ENCODE measurements around the gene PCDH9.

PCDH9 gene

DNA sequence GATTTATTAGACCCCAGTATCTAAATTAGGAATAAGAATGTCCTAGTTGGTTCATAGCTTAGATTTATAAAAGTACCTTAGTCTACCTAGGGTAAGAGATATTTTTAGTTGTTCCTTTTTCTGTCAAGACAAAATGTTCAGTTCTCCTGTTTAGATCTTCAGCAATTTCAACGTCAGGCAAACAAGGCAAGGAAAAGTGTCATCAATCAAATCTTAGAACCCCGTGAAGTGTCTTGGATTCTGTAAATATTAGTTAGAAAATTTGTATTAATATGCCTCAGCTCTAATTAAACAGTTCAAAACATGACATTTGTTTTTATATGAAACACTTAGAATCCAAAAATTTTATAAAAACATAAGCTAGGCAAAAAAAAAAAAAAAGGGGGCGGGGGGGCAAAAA is 296.6 kb downstream of the PCDH9 start:
- TF ChIP-seq POLR2AphosphoS5 (IDR thresholded peaks at IDR 0.05; ENCODE audit: low read depth, low read length): no peak
- TF ChIP-seq SIN3A (IDR thresholded peaks at IDR 0.05; ENCODE audit: borderline replicate concordance, insufficient read depth, low read length): no peak
- TF ChIP-seq TAF1 (IDR thresholded peaks at IDR 0.05; ENCODE audit: borderline replicate concordance, insufficient read depth, low read length): no peak
- TF ChIP-seq, protein P1, sequence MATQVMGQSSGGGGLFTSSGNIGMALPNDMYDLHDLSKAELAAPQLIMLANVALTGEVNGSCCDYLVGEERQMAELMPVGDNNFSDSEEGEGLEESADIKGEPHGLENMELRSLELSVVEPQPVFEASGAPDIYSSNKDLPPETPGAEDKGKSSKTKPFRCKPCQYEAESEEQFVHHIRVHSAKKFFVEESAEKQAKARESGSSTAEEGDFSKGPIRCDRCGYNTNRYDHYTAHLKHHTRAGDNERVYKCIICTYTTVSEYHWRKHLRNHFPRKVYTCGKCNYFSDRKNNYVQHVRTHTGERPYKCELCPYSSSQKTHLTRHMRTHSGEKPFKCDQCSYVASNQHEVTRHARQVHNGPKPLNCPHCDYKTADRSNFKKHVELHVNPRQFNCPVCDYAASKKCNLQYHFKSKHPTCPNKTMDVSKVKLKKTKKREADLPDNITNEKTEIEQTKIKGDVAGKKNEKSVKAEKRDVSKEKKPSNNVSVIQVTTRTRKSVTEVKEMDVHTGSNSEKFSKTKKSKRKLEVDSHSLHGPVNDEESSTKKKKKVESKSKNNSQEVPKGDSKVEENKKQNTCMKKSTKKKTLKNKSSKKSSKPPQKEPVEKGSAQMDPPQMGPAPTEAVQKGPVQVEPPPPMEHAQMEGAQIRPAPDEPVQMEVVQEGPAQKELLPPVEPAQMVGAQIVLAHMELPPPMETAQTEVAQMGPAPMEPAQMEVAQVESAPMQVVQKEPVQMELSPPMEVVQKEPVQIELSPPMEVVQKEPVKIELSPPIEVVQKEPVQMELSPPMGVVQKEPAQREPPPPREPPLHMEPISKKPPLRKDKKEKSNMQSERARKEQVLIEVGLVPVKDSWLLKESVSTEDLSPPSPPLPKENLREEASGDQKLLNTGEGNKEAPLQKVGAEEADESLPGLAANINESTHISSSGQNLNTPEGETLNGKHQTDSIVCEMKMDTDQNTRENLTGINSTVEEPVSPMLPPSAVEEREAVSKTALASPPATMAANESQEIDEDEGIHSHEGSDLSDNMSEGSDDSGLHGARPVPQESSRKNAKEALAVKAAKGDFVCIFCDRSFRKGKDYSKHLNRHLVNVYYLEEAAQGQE (IDR thresholded peaks at IDR 0.05; ENCODE audit: insufficient read depth in 1 of 2, low read depth in 2 of 2, low read length in 2 of 2): no peak
- no peak for TF ChIP-seq FOXP2 (optimal IDR thresholded peaks at IDR 0.05; ENCODE audit: borderline replicate concordance, extremely low read depth, extremely low read length, insufficient read depth)

DNA sequence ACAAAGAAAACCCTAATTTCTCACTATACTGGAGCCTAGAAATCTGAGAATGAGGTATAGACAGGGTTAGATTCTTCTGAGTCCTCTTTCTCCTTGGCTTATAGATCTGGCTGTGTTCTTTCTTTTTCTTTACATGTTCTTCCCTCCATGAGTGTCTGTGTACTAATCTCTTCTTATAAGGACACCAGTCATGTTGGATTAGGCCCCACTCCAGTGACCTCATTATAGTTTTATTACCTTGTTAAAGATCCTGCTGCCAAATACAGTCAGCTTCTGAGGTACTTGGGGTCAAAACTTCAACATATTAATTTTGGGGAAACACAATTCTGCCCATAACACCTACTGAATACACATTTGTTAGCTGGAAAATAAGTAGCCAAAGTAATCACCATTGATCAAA is 302.6 kb downstream of the PCDH9 start:
- TF ChIP-seq FOXP2 (optimal IDR thresholded peaks at IDR 0.05; ENCODE audit: borderline replicate concordance, extremely low read depth, extremely low read length, insufficient read depth): no peak
- TF ChIP-seq TAF1 (IDR thresholded peaks at IDR 0.05; ENCODE audit: borderline replicate concordance, insufficient read depth, low read length): no peak
- TF ChIP-seq, protein P1 (IDR thresholded peaks at IDR 0.05; ENCODE audit: insufficient read depth in 1 of 2, low read depth in 2 of 2, low read length in 2 of 2): no peak
- no peak for TF ChIP-seq SIN3A (IDR thresholded peaks at IDR 0.05; ENCODE audit: borderline replicate concordance, insufficient read depth, low read length)
- TF ChIP-seq POLR2AphosphoS5 (IDR thresholded peaks at IDR 0.05; ENCODE audit: low read depth, low read length): no peak

DNA sequence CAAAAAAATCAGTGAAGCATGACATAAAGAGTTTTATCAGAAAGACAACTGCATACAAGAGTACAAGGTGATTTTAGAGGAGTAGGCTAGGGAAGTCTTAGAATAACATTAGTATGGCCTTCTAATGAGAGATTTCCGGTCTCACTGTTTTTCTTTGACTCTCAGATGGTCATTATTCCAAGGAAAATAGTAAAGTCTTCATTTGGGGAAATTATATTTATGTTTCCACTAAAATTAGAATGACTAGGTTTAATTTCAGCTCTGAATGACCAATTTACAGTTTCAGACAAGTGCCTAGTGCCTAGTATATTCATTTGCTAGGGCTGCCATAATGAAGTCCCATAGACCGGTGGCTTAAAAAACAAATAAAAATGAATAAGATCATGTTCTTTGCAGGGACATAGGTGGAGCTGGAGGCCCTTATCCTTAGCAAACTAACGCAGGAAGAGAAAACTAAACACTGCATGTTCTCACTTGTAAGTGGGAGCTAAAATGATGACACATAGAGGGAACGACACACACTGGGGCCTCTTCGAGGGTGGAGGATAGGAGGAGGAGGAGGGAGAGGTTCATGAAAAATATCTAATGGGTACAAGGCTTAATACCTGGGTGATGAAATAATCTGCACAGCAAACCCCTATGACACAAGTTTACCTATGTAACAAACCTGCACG is 303.1 kb downstream of the PCDH9 start:
- TF ChIP-seq SIN3A (IDR thresholded peaks at IDR 0.05; ENCODE audit: borderline replicate concordance, insufficient read depth, low read length): no peak
- TF ChIP-seq, protein P1 (IDR thresholded peaks at IDR 0.05; ENCODE audit: insufficient read depth in 1 of 2, low read depth in 2 of 2, low read length in 2 of 2): no peak
- TF ChIP-seq FOXP2 (optimal IDR thresholded peaks at IDR 0.05; ENCODE audit: borderline replicate concordance, extremely low read depth, extremely low read length, insufficient read depth): no peak
- no peak for TF ChIP-seq POLR2AphosphoS5 (IDR thresholded peaks at IDR 0.05; ENCODE audit: low read depth, low read length)
- TF ChIP-seq TAF1 (IDR thresholded peaks at IDR 0.05; ENCODE audit: borderline replicate concordance, insufficient read depth, low read length): no peak

DNA sequence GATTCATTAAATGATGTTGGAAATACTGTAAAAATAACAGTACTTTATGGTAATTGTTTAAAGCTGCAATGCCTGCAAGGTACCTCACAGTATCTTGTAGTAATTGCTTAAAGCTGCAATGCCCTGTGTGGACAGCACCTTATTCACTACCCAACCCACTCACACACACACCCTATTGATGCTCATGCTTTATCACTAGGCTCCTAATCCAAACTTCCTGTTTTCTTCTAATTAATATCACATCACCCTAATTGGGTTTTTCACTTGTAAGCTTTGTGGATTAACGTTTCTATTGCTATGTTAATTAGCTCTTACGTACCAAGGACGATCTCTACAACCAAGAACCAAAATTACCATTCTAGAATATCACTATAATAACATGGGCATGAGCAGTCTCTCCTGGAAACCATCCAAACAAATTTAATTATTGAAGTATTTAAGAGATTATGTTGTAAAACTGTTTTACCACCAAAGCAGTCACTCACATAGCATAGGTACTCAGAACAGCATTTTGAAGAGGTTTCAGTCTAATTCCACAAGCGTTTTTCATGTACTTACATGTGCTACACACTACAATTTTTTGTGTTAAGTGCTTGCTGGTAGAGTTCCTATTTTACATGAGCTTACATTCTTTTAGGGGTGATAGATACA is 303.8 kb downstream of the PCDH9 start:
- no peak for TF ChIP-seq POLR2AphosphoS5 (IDR thresholded peaks at IDR 0.05; ENCODE audit: low read depth, low read length)
- TF ChIP-seq SIN3A (IDR thresholded peaks at IDR 0.05; ENCODE audit: borderline replicate concordance, insufficient read depth, low read length): no peak
- no peak for TF ChIP-seq TAF1 (IDR thresholded peaks at IDR 0.05; ENCODE audit: borderline replicate concordance, insufficient read depth, low read length)
- TF ChIP-seq, protein P1 (IDR thresholded peaks at IDR 0.05; ENCODE audit: insufficient read depth in 1 of 2, low read depth in 2 of 2, low read length in 2 of 2): no peak
- TF ChIP-seq FOXP2 (optimal IDR thresholded peaks at IDR 0.05; ENCODE audit: borderline replicate concordance, extremely low read depth, extremely low read length, insufficient read depth): no peak
